Lung (tissue), 12 donors: Measurements from ENCODE around the gene KRTAP10-5. TPM values are rescaled to one million over a fixed set of nuclear protein-coding genes. Genes with fewer than 3 reads are reported as not detected.

Source experiments
- ATAC-seq: fragments of 200-7000 bp; cut with Tn5 transposase; one replicate; pipeline ENCODE4 v1.9.1; 2020; ENCODE audit warnings: moderate number of reproducible peaks; ENCODE audit not compliant: insufficient read depth, low FRiP score
- DNase-seq, 3 donors: peaks; one replicate each; pipeline ENCODE4 v3.0.0-alpha.2; 2013 to 2017
- H3K27ac ChIP-seq, 2 donors: one replicate each; pipeline ENCODE4 v1.5.1; 2013; ENCODE audit warnings: mild to moderate bottlenecking in 2 of 2, moderate library complexity in 2 of 2, control low read depth in 1 of 2, inconsistent platforms in 1 of 2, low read depth in 1 of 2, low read length in 1 of 2
- H3K27me3 ChIP-seq, 3 donors: one replicate each; pipeline ENCODE4 v1.5.1; 2013; ENCODE audit warnings: low read length in 2 of 3; ENCODE audit not compliant: control insufficient read depth in 3 of 3, insufficient read depth in 3 of 3
- H3K36me3 ChIP-seq, 4 donors: one replicate each; pipeline ENCODE4 v1.5.1; 2013; ENCODE audit warnings: low read length in 4 of 4, mild to moderate bottlenecking in 1 of 4, moderate library complexity in 1 of 4; ENCODE audit not compliant: control insufficient read depth in 4 of 4, insufficient read depth in 4 of 4
- H3K4me1 ChIP-seq, 5 donors: one replicate each; pipeline ENCODE4 v1.5.1; 2013; ENCODE audit warnings: low read length in 5 of 5, mild to moderate bottlenecking in 2 of 5, moderate library complexity in 1 of 5; ENCODE audit not compliant: control insufficient read depth in 5 of 5, insufficient read depth in 5 of 5
- H3K4me3 ChIP-seq: one replicate; pipeline ENCODE4 v1.5.1; 2013; ENCODE audit warnings: mild to moderate bottlenecking, control low read depth, moderate library complexity
- H3K9ac ChIP-seq, 2 donors: one replicate each; pipeline ENCODE4 v1.5.1; 2013; ENCODE audit warnings: low read length in 2 of 2, control low read depth in 1 of 2; ENCODE audit not compliant: insufficient read depth in 1 of 2
- H3K9me3 ChIP-seq, 4 donors: one replicate each; pipeline ENCODE4 v1.5.1; 2013; ENCODE audit warnings: low read length in 3 of 4, mild to moderate bottlenecking in 1 of 4, moderate library complexity in 1 of 4; ENCODE audit not compliant: control insufficient read depth in 4 of 4, insufficient read depth in 3 of 4
- CTCF ChIP-seq: IDR thresholded peaks from 2 replicates; pipeline ENCODE4 v1.5.1; 2012; ENCODE audit warnings: mild to moderate bottlenecking; ENCODE audit errors: control extremely low read depth, extremely low read depth
- WGBS, 2 donors: extraction: QIAGEN DNeasy Blood & Tissue Kit; methylation state at CpG; one replicate each; pipeline ENCODE4 v1.1.7; 2013; 5-methylcytosine and 5-hydroxymethylcytosine counted together
- polyA plus RNA-seq, 2 donors: library from polyadenylated mRNA; stranded (reverse); fragments of 200-250 nt; gene quantifications; one replicate each; pipeline ENCODE4 v1.2.1, GENCODE V29; 2013
- total RNA-seq, 2 donors: library from RNA; depleted of rRNA in 1 of 2; stranded (reverse); fragments of >200 nt in 1 of 2; gene quantifications; one replicate each; pipeline ENCODE4 v1.2.1, GENCODE V29; 2014 to 2021
- donor health status: control.
- donor health status: control.
- donor health status: Bipolar disorder and iron deficiency.
- donor health status: healthy.
- donor health status: DM: yes; HTN: yes; CAD: no.

Gene KRTAP10-5
- total and polyA plus RNA-seq, 4 donors: not detected

- H3K9ac ChIP-seq: no peak overlapping the region
- no peak overlapping the region for H3K27ac ChIP-seq
- ATAC-seq: no peak
- no peaks in the 10 kb centered on the region for H3K4me1 ChIP-seq
- H3K36me3 ChIP-seq: no peaks in the 10 kb centered on the region
- H3K27me3 ChIP-seq: peaks cover 0 to 6% (median 6%) of the 10 kb centered on the region in 3 donors
- no peak overlapping the region for H3K4me3 ChIP-seq
- WGBS, 2 donors: 74 to 77% methylated on average over 20 to 22 of the region's 22 CpGs
- no peak for TF ChIP-seq CTCF
- H3K9me3 ChIP-seq: peaks cover 0 to 36% (median 5%) of the 10 kb centered on the region in 4 donors
- no peak for DNase-seq
These were observed 1.2 kb downstream of the KRTAP10-5 start for GRCh38 chr21:44579056-44579832.

GRCh38 chr21:44578371-44579055, 1.9 kb downstream of the KRTAP10-5 start:
- Histone ChIP-seq H3K9me3 (peaks cover 0 to 36% (median 5%) of the 10 kb centered on the region in 4 donors), H3K27me3 (peaks cover 0 to 6% (median 2%) of the 10 kb centered on the region in 3 donors), H3K27ac (no peak overlapping the region), H3K4me3 (no peak overlapping the region), H3K4me1 (no peaks in the 10 kb centered on the region), H3K36me3 (no peaks in the 10 kb centered on the region), H3K9ac (no peak overlapping the region)
- DNase-seq (no peak), ATAC-seq (no peak)
- TF ChIP-seq CTCF: no peak
- WGBS, 2 donors: 93 to 96% methylated on average over 16 to 17 of the region's 17 CpGs

GRCh38 chr21:44576025-44576420, 4.4 kb downstream of the KRTAP10-5 start:
- no peak for ATAC-seq
- H3K9me3 ChIP-seq: peaks cover 0 to 38% (median 7%) of the 10 kb centered on the region in 4 donors
- WGBS, 2 donors: 86 to 89% methylated on average over 8 to 10 of the region's 10 CpGs
- H3K9ac ChIP-seq: no peak overlapping the region
- H3K4me1 ChIP-seq: no peaks in the 10 kb centered on the region
- H3K36me3 ChIP-seq: no peaks in the 10 kb centered on the region
- peaks cover 0 to 2% (median 2%) of the 10 kb centered on the region in 3 donors for H3K27me3 ChIP-seq
- DNase-seq: no peak
- TF ChIP-seq CTCF: no peak
- H3K27ac ChIP-seq: no peak overlapping the region
- no peak overlapping the region for H3K4me3 ChIP-seq
